Caki2 (cell line): Measurements from ENCODE around the gene HACD4. TPM values are rescaled to one million over a fixed set of nuclear protein-coding genes. Genes with fewer than 3 reads are reported as not detected.
A peak's percentile ranks its signal among the peaks of the same experiment; 100 is the strongest.

ENCODE experiments used
- DNase-seq: peaks from one replicate; pipeline ENCODE4 v3.0.0-alpha.2; 2015; ENCODE audit warnings: low read depth
- in situ Hi-C: cut with HindIII; loops from 2 replicates; pipeline ENCODE4 v1.10.0; 2016; ENCODE audit warnings: low sequenced_read_pairs, low pct_unique_long_range_greater_than_20kb, mixed read lengths
- total RNA-seq: library from RNA; depleted of rRNA; stranded (reverse); fragments of >200 nt; shearing (Covaris generic); gene quantifications from 2 replicates; pipeline ENCODE4 v1.2.3, GENCODE V29; 2014; ENCODE audit warnings: low replicate concordance

Gene HACD4
- total RNA-seq, 1 experiment from 2014 or later, result 8.1 TPM

- in situ Hi-C loops, result no loop called here
- DNase-seq, result peak; percentile 32
Observed at GRCh38 chr9:21027295-21027694, 4.1 kb downstream of the HACD4 start.

- in situ Hi-C loops, result no loop called here
- DNase-seq, result no peak
Observed at GRCh38 chr9:21023861-21024260, 7.6 kb downstream of the HACD4 start.

GRCh38 chr9:21018177-21018576, 13.3 kb downstream of the HACD4 start:
- DNase-seq, result no peak
- in situ Hi-C loops, result no loop called here

GRCh38 chr9:21016701-21017491, 14.5 kb downstream of the HACD4 start:
- in situ Hi-C loops, result no loop called here
- DNase-seq, result no peak

- no peak for DNase-seq
- in situ Hi-C loops, result no loop called here
Observed at GRCh38 chr9:21015995-21016394, 15.4 kb downstream of the HACD4 start.

- in situ Hi-C loops, result no loop called here
- DNase-seq, result no peak
Observed at GRCh38 chr9:21015129-21015815, 16.2 kb downstream of the HACD4 start.

GRCh38 chr9:21002040-21002439, 29.4 kb downstream of the HACD4 start:
- in situ Hi-C loops, result no loop called here
- no peak for DNase-seq

GRCh38 chr9:21001581-21001980, 29.9 kb downstream of the HACD4 start:
- no peak for DNase-seq
- in situ Hi-C loops, result no loop called here

GRCh38 chr9:20997503-20998076, 33.9 kb downstream of the HACD4 start:
- DNase-seq, result no peak
- in situ Hi-C loops, result no loop called here

GRCh38 chr9:20996809-20997208, 34.6 kb downstream of the HACD4 start:
- no peak for DNase-seq
- in situ Hi-C loops, result no loop called here

GRCh38 chr9:20995616-20996015, 35.8 kb downstream of the HACD4 start:
- in situ Hi-C loops, result no loop called here
- DNase-seq, result no peak

GRCh38 chr9:20994486-20994885, 37.0 kb downstream of the HACD4 start:
- DNase-seq, result no peak
- in situ Hi-C loops, result no loop called here

GRCh38 chr9:20990867-20991266, 40.6 kb downstream of the HACD4 start:
- DNase-seq, result no peak
- in situ Hi-C loops, result no loop called here

GRCh38 chr9:20989923-20990341, 41.5 kb downstream of the HACD4 start:
- in situ Hi-C loops, result no loop called here
- no peak for DNase-seq

GRCh38 chr9:20988671-20989315, 42.6 kb downstream of the HACD4 start:
- DNase-seq, result no peak
- in situ Hi-C loops, result no loop called here

- in situ Hi-C loops, result no loop called here
- DNase-seq, result no peak
Observed at GRCh38 chr9:20988061-20988460, 43.4 kb downstream of the HACD4 start.

- in situ Hi-C loops, result no loop called here
- DNase-seq, result no peak
Observed at GRCh38 chr9:20987521-20987920, 43.9 kb downstream of the HACD4 start.

GRCh38 chr9:20985851-20986600, 45.4 kb downstream of the HACD4 start:
- in situ Hi-C loops, result no loop called here
- DNase-seq, result no peak
